Mesendoderm (in vitro differentiated cells): Measurements from ENCODE around the gene AKR1C4.
"Not testable (repeated sequence)": the region's sequence is repeated elsewhere in the genome, so short reads cannot be mapped to it uniquely, and the experiment has no call there.

Experiments
- DNase-seq: peaks from one replicate; pipeline ENCODE4 v3.0.0; 2013
- H2AK5ac ChIP-seq: 2 replicates; pipeline ENCODE4 v1.6.1; 2013; ENCODE audit warnings: low read length, inconsistent platforms
- H2BK120ac ChIP-seq: 2 replicates; pipeline ENCODE4 v1.6.1; 2013; ENCODE audit warnings: low read depth, mild to moderate bottlenecking, low read length, moderate library complexity, mixed read lengths
- H2BK15ac ChIP-seq: replicated peaks from 2 replicates; pipeline ENCODE4 v1.6.1; 2013; ENCODE audit warnings: low read depth, mild to moderate bottlenecking, moderate library complexity
- H2BK5ac ChIP-seq: 2 replicates; pipeline ENCODE4 v1.6.1; 2013; ENCODE audit warnings: low read length, inconsistent platforms
- H3K18ac ChIP-seq: 2 replicates; pipeline ENCODE4 v1.6.1; 2013; ENCODE audit warnings: mild to moderate bottlenecking, low read length, mixed read lengths
- H3K23ac ChIP-seq: one replicate; pipeline ENCODE4 v1.6.1; 2013; ENCODE audit warnings: low read length
- H3K27ac ChIP-seq: 2 replicates; pipeline ENCODE4 v1.5.1; 2013; ENCODE audit warnings: low read depth, mild to moderate bottlenecking, inconsistent platforms, low read length, moderate library complexity
- H3K27me3 ChIP-seq: 2 replicates; pipeline ENCODE4 v1.6.1; 2013; ENCODE audit warnings: low read length, control low read depth, mild to moderate bottlenecking, inconsistent platforms; ENCODE audit not compliant: insufficient read depth, poor library complexity
- H3K36me3 ChIP-seq: 2 replicates; pipeline ENCODE4 v1.6.1; 2013; ENCODE audit warnings: low read length, inconsistent platforms; ENCODE audit not compliant: control insufficient read depth, insufficient read depth
- H3K4ac ChIP-seq: one replicate; pipeline ENCODE4 v1.6.1; 2013; ENCODE audit warnings: low read depth, mild to moderate bottlenecking, low read length, moderate library complexity
- H3K4me1 ChIP-seq: 2 replicates; pipeline ENCODE4 v1.6.1; 2013; ENCODE audit warnings: low read depth, low read length, inconsistent platforms; ENCODE audit not compliant: control insufficient read depth
- H3K4me2 ChIP-seq: 2 replicates; pipeline ENCODE4 v1.6.1; 2013; ENCODE audit warnings: low read length
- H3K4me3 ChIP-seq: 2 replicates; pipeline ENCODE4 v1.5.1; 2013; ENCODE audit warnings: mild to moderate bottlenecking, low read length
- H3K56ac ChIP-seq: one replicate; pipeline ENCODE4 v1.6.1; 2013; ENCODE audit warnings: low read length
- H3K79me1 ChIP-seq: 2 replicates; pipeline ENCODE4 v1.6.1; 2013; ENCODE audit warnings: low read length, inconsistent platforms
- H3K79me2 ChIP-seq: 2 replicates; pipeline ENCODE4 v1.6.1; 2013; ENCODE audit warnings: mild to moderate bottlenecking, low read length; ENCODE audit not compliant: control insufficient read depth, insufficient read depth
- H3K9ac ChIP-seq: 2 replicates; pipeline ENCODE4 v1.6.1; 2013; ENCODE audit warnings: low read length, inconsistent platforms
- H4K5ac ChIP-seq: one replicate; pipeline ENCODE4 v1.6.1; 2013; ENCODE audit warnings: low read length
- H4K8ac ChIP-seq: one replicate; pipeline ENCODE4 v1.6.1; 2013; ENCODE audit warnings: low read depth, mild to moderate bottlenecking, control low read depth, low read length, moderate library complexity
- WGBS: extraction: QIAGEN DNeasy Blood & Tissue Kit; methylation state at CpG from one replicate; pipeline ENCODE4 v1.1.7; 2013; ENCODE audit warnings: low lambda C conversion rate, missing lambda C conversion rate; ENCODE audit not compliant: insufficient coverage; ENCODE audit errors: extremely low coverage; 5-methylcytosine and 5-hydroxymethylcytosine counted together

AKR1C4 gene

GRCh38 chr10:5206799-5207198 is 10.2 kb downstream of the AKR1C4 start:
- Histone ChIP-seq H3K4ac (no peak overlapping the region), H3K27me3 (no peaks in the 10 kb centered on the region), H3K27ac (no peak overlapping the region), H3K56ac (no peak overlapping the region), H3K36me3 (no peaks in the 10 kb centered on the region), H3K4me2 (no peak overlapping the region), H3K4me3 (no peak overlapping the region), H3K9ac (no peak overlapping the region), H4K5ac (no peak overlapping the region), H3K18ac (no peak overlapping the region), H3K23ac (no peak overlapping the region), H2AK5ac (no peak overlapping the region), H3K4me1 (no peaks in the 10 kb centered on the region), H2BK15ac (no peak overlapping the region), H2BK120ac (no peak overlapping the region), H2BK5ac (no peak overlapping the region), H3K79me2 (no peaks in the 10 kb centered on the region), H3K79me1 (no peaks in the 10 kb centered on the region), H4K8ac (no peak overlapping the region)
- no CpG with 5 or more reads among the region's 6 CpGs for WGBS
- no peak for DNase-seq

DNA sequence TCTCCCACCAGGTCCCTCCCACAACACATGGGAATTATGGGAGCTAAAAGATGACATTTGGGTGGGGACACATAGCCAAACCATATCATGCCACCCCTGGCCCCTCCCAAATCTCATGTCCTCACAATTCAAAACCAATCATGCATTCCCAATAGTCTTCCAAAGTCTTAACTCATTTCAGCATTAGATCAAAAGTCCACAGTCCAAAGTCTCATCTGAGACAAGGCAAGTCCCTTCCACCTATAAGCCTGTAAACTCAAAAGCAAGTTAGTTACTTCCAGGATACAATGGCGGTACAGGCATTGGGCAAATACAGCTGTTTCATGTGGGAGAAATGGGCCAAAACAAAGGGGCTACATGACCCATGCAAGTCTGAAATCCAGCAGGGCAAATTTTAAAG is 13.1 kb downstream of the AKR1C4 start:
- not testable (repeated sequence) for H2BK15ac ChIP-seq, H3K9ac ChIP-seq, H3K56ac ChIP-seq, H3K4me2 ChIP-seq, H2AK5ac ChIP-seq, H3K27me3 ChIP-seq, H2BK120ac ChIP-seq, H3K27ac ChIP-seq, H4K5ac ChIP-seq, H2BK5ac ChIP-seq, H3K79me1 ChIP-seq, H3K36me3 ChIP-seq, H3K23ac ChIP-seq, H3K79me2 ChIP-seq, H3K4me1 ChIP-seq, H3K4ac ChIP-seq, H4K8ac ChIP-seq, H3K18ac ChIP-seq, DNase-seq, H3K4me3 ChIP-seq
- WGBS, result no CpG with 5 or more reads among the region's 1 CpG

- not testable (repeated sequence) for H3K4me1 ChIP-seq, H3K79me2 ChIP-seq, H2AK5ac ChIP-seq, H3K79me1 ChIP-seq, H3K4me2 ChIP-seq, H3K23ac ChIP-seq, H3K27me3 ChIP-seq, H3K4me3 ChIP-seq, H3K4ac ChIP-seq, H2BK5ac ChIP-seq, H3K18ac ChIP-seq, H2BK15ac ChIP-seq, H3K56ac ChIP-seq, H4K5ac ChIP-seq, H2BK120ac ChIP-seq, H3K27ac ChIP-seq, H4K8ac ChIP-seq, H3K36me3 ChIP-seq, H3K9ac ChIP-seq
- DNase-seq, result peak; percentile 4
- no CpG with 5 or more reads among the region's 1 CpG for WGBS
Measured at GRCh38 chr10:5210261-5210660, 13.6 kb downstream of the AKR1C4 start.

- Histone ChIP-seq H3K4me1 (no peaks in the 10 kb centered on the region), H3K79me2 (no peaks in the 10 kb centered on the region), H3K27me3 (no peaks in the 10 kb centered on the region), H3K4ac (no peak overlapping the region), H3K23ac (no peak overlapping the region), H3K9ac (no peak overlapping the region), H2BK15ac (no peak overlapping the region), H2BK120ac (no peak overlapping the region), H3K4me3 (no peak overlapping the region), H4K8ac (no peak overlapping the region), H2AK5ac (no peak overlapping the region), H3K79me1 (no peaks in the 10 kb centered on the region), H2BK5ac (no peak overlapping the region), H3K56ac (no peak overlapping the region), H3K18ac (no peak overlapping the region), H3K36me3 (no peaks in the 10 kb centered on the region), H4K5ac (no peak overlapping the region), H3K27ac (no peak overlapping the region), H3K4me2 (no peak overlapping the region)
- no peak for DNase-seq
Measured at GRCh38 chr10:5211696-5212536, 15.3 kb downstream of the AKR1C4 start.

GRCh38 chr10:5216801-5217200 is 20.2 kb downstream of the AKR1C4 start:
- Histone ChIP-seq H3K56ac (no peak overlapping the region), H3K79me1 (no peaks in the 10 kb centered on the region), H3K23ac (no peak overlapping the region), H3K27ac (no peak overlapping the region), H3K4me2 (no peak overlapping the region), H4K8ac (no peak overlapping the region), H3K4ac (no peak overlapping the region), H3K27me3 (no peaks in the 10 kb centered on the region), H3K79me2 (no peaks in the 10 kb centered on the region), H3K36me3 (no peaks in the 10 kb centered on the region), H2BK15ac (no peak overlapping the region), H3K18ac (no peak overlapping the region), H2BK5ac (no peak overlapping the region), H2AK5ac (no peak overlapping the region), H4K5ac (no peak overlapping the region), H3K4me3 (no peak overlapping the region), H2BK120ac (no peak overlapping the region), H3K9ac (no peak overlapping the region), H3K4me1 (no peaks in the 10 kb centered on the region)
- no peak for DNase-seq
- no CpG with 5 or more reads among the region's 2 CpGs for WGBS

DNA sequence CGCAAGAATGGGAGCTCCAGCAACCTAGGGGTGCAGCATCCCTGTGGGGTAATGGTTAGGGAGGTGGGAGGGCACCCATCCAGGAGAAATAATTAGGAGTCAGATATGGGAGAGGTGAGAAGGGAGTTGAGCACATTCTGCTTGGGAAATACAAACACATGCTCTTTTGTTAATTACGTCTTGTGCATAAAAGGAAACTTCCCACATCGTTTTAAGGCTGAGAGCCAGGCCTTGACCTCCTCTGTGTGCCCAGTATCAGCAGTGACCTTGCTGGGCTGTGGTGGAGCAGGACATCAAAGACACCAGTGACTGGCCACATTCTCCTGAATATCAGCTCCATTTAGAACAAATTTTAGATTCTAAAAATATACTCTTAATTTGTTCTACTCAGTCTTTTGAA is 22.6 kb downstream of the AKR1C4 start:
- WGBS, result no CpG with 5 or more reads among the region's 3 CpGs
- H3K9ac ChIP-seq, result no peak overlapping the region
- no peak overlapping the region for H3K4ac ChIP-seq
- H3K27ac ChIP-seq, result no peak overlapping the region
- no peak overlapping the region for H2BK5ac ChIP-seq
- H3K27me3 ChIP-seq, result no peaks in the 10 kb centered on the region
- no peak overlapping the region for H2BK120ac ChIP-seq
- H4K8ac ChIP-seq, result no peak overlapping the region
- no peaks in the 10 kb centered on the region for H3K79me1 ChIP-seq
- H3K79me2 ChIP-seq, result no peaks in the 10 kb centered on the region
- no peak overlapping the region for H3K18ac ChIP-seq
- H2BK15ac ChIP-seq, result no peak overlapping the region
- H3K4me2 ChIP-seq, result no peak overlapping the region
- DNase-seq, result no peak
- no peak overlapping the region for H2AK5ac ChIP-seq
- no peak overlapping the region for H3K23ac ChIP-seq
- H3K4me3 ChIP-seq, result no peak overlapping the region
- H4K5ac ChIP-seq, result no peak overlapping the region
- H3K56ac ChIP-seq, result no peak overlapping the region
- no peaks in the 10 kb centered on the region for H3K4me1 ChIP-seq
- no peaks in the 10 kb centered on the region for H3K36me3 ChIP-seq
